ENCODE measurements around the gene ASXL1.
A peak's percentile ranks its signal among the peaks of the same experiment; 100 is the strongest.

The ASXL1 gene

GRCh38 chr20:32442630-32443373 is 84.7 kb downstream of the ASXL1 start:
- DNase-seq = no peak

GRCh38 chr20:32443386-32443974 is 85.3 kb downstream of the ASXL1 start:
- DNase-seq = no peak

GRCh38 chr20:32444474-32445220 is 86.5 kb downstream of the ASXL1 start:
- DNase-seq = no peak

- no peak for DNase-seq
Measured at GRCh38 chr20:32445539-32446273, 87.6 kb downstream of the ASXL1 start.

GRCh38 chr20:32446301-32447100 is 88.4 kb downstream of the ASXL1 start:
- DNase-seq = no peak

- no peak for DNase-seq
Measured at GRCh38 chr20:32447136-32448027, 89.3 kb downstream of the ASXL1 start.

- no peak for DNase-seq
Measured at GRCh38 chr20:32448306-32449056, 90.3 kb downstream of the ASXL1 start.

GRCh38 chr20:32449057-32449889 is 91.1 kb downstream of the ASXL1 start:
- DNase-seq = no peak

- DNase-seq = peak; percentile 93
Measured at GRCh38 chr20:32449890-32450401, 91.8 kb downstream of the ASXL1 start.

- no peak for DNase-seq
Measured at GRCh38 chr20:32450484-32451061, 92.4 kb downstream of the ASXL1 start.

GRCh38 chr20:32451340-32451681 is 93.2 kb downstream of the ASXL1 start:
- DNase-seq = no peak

GRCh38 chr20:32451682-32452461 is 93.7 kb downstream of the ASXL1 start:
- DNase-seq = no peak

- no peak for DNase-seq
Measured at GRCh38 chr20:32452776-32453466, 94.8 kb downstream of the ASXL1 start.

GRCh38 chr20:32453467-32454163 is 95.5 kb downstream of the ASXL1 start:
- no peak for DNase-seq

GRCh38 chr20:32454164-32455145 is 96.3 kb downstream of the ASXL1 start:
- DNase-seq = no peak

Data from NCI-H526 treated with DMSO at 0.1 percent for 48 hours (cell line).